ENCODE data around the gene PDF.

DNA sequence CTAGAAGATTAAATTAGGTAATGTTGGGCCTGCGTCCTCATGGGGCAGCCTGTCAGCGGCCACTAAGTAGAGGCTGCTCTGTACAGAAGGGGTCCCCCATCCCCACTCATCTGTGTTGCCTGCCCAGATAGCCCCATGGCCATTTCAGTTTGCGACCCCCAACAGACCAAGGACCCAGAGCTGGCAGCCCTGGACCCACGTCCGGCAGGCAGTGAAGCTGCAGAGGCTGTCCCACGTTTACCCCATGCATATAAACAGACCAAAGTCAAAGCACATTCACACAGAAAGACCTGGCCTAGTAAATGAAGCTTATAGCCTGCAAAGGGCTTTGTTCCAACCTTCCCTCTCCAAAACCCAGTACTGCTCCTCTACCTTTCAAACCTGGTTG, 4.6 kb downstream of the PDF start:
- no peak for TF ChIP-seq CTCF (IDR thresholded peaks at IDR 0.05)
- TF ChIP-seq POLR2A (IDR thresholded peaks at IDR 0.05): no peak
